HUDEP-2 (cell line): ENCODE measurements around the gene CENPN.

Source experiments
- DNase-seq, 76 experiments: peaks; one replicate each; lab custom pipeline; 2025; ENCODE audit not compliant: unreplicated experiment in 76 of 76; lab: John Stamatoyannopoulos, UW

The CENPN gene

DNA sequence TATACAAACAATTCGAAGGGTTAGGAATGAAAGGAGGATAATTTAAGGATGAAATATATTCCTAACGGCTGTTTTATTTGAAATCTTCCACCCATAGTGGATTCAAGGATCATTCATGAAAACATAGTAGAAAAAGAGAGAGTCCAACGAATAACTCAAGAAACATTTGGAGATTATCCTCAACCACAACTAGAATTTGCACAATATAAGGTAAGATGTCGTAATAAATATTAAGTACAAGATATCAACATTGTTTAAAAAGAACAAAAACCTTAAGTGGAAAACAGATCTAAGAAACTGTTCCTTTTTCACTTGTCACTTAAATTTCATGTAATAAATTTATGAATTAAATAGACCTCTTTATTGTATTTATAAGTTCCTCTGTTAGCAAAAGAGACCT is 19.4 kb downstream of the CENPN start:
- DNase-seq, result no peak

DNA sequence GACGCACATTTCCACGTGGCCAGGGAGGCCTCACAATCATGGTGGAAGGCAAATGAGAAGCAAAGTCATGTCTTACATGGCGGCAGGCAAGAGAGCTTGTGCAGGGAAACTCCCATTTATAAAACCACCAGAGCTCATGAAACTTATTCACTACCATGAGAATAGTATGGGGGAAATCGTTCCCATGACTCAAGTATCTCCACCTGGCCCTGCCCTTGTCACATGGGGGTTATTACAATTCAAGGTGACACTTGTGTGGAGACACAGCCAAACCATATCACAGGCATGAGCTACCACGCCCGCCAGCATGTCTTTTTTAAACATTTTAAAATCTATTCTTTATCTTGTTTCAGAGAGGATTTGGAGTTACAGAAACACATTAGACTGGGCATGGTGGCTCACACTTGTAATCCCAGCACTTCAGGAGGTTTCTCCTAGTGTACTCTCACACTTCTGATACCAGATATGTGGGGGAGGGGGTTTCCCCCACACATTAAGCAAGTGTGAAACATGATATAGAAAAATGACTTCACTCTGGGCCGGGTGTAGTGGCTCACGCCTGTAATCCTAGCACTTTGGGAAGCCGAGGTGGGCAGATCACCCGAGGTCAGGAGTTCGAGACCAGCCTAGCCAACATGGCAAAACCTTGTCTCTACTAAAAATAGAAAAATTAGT is 23.1 kb downstream of the CENPN start:
- no peak for DNase-seq

DNA sequence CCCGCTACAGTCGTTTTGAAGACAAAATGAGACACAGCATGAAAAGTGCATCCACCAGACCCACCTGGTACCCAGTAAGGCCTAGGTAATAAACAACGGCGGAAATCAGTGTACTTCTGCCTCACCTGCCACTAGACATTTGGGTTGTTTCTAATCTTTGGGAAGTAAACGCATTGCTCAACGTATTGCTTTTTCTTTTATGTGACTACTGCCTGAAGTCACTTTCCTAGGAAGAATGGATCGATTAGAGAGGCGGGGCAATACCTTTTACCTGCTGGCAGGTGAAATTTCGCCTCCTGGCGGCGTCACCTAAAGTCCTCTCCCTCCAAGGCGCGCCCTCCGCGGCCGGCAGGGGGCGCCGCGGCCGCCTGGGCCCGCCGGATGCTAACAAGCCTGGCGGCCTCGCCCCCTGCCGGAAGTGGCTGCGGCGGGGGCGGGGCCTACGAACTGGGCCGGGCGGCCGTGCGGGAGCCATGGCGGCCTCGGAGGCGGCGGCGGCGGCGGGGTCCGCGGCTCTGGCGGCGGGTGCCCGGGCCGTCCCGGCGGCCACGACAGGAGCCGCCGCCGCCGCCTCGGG is 28.5 kb downstream of the CENPN start, which contains the start of gene ATMIN:
Gene ATMIN (plus strand): TSS at position 445 of the 577 bp plus-strand sequence. CDS start 29 bp downstream, at position 474.
- DNase-seq, result peak in 70 of 76 experiments; percentile 21 to 83 (median 66)

DNA sequence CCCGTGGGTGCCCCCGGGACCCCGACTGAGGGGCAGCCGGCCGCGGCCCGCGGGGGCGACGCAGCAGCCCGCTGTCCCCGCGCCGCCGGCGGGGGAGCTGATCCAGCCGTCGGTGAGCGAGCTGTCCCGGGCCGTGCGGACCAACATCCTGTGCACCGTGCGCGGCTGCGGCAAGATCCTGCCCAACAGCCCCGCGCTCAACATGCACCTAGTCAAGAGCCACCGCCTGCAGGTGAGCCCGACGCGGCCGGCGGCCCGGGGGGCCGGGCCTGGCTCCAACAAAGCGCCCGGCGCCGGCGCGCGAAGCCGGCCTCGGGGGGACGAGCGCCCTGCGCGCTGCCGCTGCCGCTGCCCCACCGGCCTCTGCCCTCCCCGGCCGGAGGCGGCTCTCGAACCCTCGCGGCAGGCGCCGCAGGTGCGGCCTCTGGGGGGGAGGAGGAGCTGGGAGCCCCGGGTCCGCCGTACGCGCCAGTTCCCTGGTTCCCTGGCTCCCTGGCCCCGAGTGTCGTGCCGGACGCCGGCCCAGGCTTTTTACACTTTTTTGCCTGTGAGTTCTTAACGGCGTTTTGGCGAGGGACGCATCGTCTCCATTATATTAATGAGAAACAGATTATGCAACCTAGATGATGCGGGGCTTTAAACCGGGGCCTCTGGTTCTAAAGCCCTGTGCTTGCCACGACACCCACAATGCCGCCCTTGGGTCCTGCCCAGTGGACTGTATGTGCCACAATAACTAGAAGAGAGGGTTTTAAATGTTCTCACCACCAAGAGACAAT is 29.1 kb downstream of the CENPN start:
- DNase-seq, result peak in 28 of 76 experiments; percentile 1 to 53 (median 22)

DNA sequence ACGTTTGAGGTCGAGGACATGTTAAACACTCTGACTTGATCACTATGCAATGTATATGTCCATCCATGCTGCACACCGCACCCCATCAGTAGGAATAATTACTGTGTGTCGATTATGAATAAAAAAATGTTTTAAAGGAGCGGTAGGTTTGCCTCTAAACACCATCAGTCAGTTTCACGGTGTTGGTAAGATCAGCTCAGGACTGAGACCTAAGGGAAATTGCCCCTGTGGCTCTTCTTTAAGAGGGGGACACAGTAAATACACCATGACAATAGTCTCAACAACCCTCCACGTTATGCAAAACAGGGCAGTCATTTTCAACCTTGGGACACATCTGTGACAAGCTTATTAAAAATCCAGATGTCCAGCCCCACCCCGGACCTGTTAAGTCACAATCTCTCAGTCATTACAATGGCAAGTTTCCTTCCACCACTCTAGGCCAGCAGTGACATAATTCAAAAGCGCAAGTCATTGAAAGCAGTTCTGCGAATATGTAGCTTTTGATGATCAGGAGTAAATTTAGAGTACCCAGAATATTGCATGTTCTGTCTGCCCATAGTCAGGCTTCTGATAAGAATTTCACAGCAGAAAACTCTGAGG is 29.8 kb downstream of the CENPN start:
- DNase-seq, result peak in 14 of 76 experiments; percentile 2 to 31 (median 10)

DNA sequence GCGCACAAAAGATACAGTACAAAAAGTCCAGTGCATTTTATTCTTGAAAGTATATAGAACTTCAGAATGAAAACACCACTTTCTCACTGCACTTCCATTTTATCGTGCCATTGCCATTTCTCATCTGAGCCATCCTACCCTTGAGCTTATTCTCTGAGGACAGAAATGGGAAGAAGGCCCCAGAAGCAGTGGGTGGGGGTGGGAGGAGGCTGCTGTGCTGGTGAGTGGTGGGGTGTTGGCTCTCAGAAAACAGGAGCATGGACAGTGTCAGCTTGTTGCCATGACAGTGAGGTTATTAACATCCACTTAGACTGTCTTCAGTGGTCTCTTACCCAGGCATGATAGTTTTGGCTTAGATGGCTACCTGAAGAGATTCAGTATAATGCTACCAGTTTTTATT is 33.1 kb downstream of the CENPN start:
- no peak for DNase-seq

DNA sequence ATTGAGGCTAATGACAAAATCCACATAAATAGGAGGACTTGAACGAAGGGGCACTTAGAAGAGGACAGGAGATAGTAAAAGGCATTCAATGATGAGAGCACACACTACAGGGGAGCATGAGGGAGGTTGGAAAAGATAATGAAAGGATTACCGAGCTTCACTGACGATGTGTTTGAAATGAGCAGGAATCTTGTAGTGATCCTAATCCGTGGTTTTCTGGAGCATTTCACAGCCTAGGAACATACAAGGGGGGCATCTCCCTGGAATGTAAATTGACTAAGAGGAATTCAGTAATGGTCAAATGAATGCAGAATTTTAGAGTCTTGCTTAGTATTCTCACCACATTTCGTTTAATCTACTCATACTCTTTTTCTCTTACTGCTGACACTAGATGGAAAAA is 33.8 kb downstream of the CENPN start:
- no peak for DNase-seq

DNA sequence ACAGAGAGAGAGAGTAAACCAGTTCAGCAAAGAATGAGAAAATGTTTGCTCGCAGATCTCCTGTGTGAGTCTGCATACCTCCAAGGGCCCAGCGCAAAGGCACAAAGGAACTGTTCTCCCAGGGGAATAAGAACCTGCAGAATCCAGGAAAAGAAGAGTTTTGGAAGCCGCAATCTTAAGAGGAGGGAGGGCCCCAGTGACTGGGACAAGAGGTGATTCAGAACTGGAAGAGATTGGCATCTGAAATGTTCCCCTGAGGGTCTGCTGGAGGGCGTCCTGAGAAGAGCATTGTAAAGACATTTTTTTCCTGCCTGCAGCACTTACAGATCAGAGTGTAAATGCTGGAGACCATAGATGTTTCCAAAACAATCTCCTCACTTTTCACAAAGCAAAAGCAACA is 34.7 kb downstream of the CENPN start:
- no peak for DNase-seq

DNA sequence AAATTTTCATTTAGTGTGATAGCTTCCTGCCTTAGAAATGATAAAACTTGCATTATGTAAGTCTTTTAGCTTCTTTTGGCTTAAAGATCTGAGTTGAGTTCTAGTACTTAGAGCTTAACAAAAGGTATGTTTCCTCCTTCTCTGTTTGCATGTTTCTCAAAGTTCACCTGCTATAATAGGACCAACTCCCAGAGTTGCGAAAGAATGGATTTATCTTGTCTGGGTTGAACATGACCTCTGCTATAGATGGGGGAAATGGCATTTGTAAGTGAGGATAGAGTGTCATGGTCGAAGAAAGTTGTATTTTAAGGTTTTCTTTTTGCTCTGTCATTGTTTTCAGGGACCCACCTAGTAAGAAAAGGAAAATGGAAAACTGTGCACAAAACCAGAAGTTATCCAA is 35.8 kb downstream of the CENPN start:
- DNase-seq, result no peak

DNA sequence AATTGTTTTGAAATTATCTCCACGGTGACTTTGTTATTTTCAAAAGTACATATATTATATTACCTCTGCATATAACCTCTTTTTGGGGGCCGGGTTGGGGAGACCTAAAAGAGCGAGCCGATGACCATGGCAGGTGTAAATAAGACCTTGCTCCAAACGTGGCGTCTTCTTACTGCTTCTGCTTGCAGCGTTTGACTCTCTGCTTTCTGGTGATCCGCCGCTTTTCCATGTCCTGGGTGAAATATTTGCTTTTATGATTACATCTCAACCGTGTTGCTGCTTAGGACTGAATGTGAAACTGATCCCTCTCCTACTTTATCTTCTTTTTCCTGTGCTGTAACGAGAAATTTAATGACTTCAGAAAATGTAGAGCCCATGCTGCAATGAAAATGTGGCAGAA is 46.7 kb downstream of the CENPN start:
- DNase-seq, result no peak

DNA sequence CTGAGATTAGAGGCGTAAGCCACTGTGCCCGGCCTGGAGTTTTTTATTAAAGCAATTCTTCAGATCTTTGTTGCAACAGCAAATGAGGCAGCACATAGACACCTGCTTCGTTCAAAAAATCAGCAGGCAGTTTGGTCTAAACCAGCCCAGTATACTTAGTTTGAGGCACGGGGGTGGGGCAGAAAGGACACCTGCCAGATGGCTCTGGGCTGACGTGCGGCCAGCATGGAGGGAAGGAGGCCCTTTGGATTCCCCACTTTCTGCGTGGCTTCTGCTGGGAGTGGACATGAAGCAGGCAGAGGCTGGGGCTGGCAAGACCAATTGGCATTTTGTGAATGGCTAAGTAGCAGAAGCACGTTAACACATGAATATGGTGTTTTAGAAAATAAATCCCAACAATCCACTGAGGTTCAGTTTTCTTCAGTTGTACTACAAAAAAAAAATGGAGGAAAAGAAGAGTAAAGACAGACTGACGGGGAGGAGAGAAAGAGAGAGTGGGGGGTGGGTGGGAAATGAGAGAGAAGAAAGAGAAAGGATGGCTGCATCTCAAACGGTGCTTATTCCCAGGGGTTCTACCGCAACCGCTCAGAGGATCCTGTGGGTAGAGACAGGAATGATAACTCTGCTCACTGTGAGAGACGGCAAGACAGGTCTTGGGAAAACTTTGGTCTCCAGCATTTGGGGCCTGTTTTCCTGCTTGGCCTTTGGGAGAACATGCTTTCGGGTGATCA is 53.7 kb downstream of the CENPN start:
- no peak for DNase-seq

DNA sequence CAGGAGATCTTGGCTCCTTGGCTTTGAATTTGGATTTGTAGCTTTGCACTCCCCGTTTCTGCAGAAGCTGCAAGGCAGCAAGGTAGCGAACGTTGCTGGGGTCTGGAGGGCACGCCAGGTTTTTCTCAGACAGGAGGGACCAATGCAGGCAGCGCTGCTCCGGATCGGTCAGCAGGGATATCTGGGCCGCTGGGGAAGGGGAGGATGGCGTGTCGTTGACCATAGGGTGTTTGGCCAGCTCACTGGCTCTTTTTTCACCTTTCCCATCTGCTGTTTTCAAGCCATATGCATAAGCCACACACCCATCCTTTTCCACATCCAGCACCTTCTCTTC is 54.3 kb downstream of the CENPN start:
- no peak for DNase-seq

DNA sequence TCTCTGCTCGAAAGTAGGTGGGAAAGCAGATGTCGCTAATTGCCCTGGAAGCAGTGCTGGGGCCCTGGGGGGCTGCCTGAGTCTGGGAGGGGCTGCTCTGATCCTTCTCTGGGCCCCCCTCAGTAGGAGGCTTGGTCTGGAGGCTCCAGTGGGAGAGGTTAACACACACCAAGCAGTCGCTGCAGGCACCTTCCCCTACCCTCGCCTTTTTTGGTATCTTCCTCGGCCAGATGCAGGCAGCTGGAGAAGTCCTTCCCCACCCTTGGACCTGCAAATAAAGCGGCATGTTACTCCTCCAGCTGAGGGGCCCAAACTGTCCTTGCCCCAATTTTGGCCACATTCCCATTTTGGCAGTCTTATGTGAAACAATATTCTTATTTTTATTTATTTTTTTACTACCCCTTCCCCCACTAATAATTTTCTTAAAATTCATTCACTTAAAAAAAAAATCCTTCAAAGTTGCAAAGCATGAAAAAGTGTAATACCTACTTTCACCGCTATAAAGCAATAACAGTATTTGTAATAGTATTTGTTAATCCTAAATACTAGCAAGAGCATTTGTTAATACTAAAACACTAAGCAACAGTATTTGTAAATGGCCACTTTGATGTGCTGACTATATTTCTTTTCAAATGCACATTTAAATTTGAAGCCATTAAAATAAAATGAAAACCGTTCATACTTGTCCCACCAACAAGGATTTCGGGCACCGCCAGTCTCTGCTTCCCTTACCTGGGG is 55.0 kb downstream of the CENPN start:
- DNase-seq, result peak in 3 of 76 experiments; percentile 5 to 25 (median 7)

DNA sequence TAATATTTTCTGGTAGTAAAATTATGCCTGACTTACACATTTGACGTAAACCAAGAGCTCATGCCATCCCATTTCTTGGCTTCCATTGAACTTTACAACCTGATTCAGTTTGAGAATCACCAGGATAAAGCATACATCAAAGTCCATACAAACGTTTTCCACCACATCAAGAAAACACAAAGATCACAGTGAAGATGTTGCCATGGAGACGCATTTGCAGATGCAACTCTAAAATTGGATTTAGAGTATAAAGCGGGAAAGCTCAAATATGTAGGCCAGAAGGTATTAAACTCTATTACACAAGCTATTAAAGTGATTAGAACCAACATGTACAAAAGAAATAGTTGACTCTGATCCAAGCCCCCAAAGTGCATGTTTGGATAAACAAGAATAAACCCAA is 59.7 kb downstream of the CENPN start:
- no peak for DNase-seq

DNA sequence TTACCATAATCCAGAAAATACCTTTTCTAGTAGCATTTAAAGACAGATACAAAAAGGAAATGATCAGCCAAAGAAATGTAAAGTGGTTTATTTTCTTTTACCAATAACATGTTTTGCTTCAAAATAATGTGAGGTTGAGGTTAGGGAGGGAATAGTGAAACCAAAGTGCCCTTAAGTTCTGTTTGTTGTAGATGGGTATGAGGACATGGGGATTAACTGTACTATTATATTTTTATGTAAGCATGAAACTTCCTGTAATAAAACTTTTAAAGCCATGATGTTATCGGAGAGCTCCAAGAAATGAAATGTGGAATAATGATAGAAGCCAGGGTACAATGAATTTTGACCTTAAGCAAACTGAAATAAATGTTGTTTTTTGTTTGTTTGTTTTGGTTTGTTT is 60.2 kb downstream of the CENPN start:
- no peak for DNase-seq

DNA sequence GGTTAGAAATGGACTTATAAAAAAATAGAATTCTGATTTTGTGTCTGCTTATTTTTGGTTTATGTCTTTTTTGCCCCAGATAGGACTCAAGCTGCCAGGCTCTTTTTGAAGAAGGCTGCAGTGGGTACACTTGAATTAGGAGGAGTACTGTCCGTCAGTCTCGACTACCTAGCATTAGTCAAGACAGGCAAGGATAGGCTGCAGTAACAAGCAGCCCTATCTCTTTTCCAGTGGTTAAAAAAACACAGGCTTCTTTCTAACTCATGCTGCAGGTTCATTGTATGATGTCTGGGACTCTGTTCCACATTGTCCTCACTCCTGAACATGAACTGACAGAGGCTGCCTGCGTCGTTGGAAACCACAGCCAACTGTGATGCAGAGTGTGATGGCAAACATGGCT is 62.0 kb downstream of the CENPN start:
- DNase-seq, result no peak

DNA sequence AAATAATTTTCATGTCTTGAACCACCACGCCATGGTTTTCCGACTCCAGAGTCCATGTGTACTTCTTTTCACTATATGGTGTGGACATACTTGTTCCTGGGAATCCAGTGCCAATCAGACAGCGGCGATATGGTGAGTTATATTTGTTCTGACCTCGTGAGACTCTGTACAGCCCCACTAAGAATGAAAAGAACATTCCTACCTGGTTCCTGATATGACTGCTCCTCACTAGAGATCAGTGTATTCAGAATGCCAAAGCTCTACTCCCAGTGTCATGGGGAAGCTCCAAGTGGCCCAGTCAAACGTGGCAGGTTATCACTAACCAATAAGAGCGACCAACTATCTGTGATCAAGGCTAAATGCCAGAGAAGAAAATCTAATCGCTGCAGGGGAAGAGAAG is 64.0 kb downstream of the CENPN start:
- no peak for DNase-seq

DNA sequence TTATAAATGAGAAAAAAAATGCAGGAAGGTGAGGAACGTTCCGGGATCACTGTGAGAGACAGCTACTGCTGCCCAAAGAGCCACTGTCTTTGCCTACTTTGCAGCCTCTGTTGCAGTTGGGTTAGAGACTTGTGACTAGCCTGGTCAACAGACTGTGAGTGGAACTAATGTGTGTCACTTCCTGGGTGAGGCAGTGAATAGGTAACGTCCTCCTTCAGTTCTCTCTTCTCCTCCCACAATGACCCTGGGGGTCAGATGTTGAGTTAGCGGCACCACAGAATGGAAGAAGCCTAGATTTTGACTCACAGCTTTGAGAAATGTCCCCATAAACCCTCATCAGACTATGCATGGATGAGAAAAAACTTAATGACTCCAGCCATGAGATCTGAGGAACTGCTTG is 64.8 kb downstream of the CENPN start:
- DNase-seq, result peak in 1 of 76 experiments; percentile 10

DNA sequence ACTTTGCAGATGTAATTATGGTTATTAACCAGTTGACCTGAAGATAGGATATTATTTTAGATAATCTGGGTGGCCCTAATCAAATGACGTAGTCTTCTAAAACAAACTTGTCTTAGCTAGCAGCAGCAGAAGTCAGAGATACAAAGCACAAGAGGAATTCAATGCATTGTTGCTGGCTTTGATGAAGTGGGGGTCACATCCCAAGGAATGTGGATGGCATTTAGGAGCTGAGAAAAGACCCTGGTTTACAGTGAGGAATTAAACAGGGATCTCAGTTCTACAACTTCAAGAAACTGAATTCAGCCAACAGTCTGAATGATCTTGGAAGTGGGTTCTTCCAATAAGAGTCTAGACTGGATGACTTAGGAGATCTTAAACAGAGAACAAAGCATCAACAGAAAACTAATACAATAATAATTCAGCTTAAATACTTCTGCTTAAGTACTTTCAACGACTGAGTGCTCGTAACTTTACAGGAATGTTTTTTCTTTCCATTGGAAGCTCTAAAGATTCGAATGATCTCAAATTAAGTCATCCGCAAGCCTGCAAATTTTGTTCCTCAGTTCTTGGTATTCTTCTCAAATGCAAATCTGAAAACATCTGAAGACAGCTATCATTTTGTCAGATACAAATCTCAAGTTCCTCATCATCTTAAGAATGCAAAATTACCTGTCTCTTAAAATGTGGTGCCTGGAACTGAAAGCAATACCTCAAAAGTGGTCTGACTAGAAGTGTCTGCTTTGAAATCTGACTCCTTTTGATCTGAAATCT is 66.7 kb downstream of the CENPN start:
- no peak for DNase-seq
